HUES64 (cell line): ENCODE data around the gene SDHAF1.

Experiments
- H3K27ac ChIP-seq: 2 replicates; pipeline ENCODE4 v1.7.0; 2013; ENCODE audit warnings: low read depth, low read length, inconsistent platforms
- H3K27me3 ChIP-seq: 2 replicates; pipeline ENCODE4 v1.6.1; 2013; ENCODE audit warnings: mild to moderate bottlenecking, low read length; ENCODE audit not compliant: insufficient read depth
- H3K36me3 ChIP-seq: 2 replicates; pipeline ENCODE4 v1.6.1; 2013; ENCODE audit warnings: mild to moderate bottlenecking, low read length; ENCODE audit not compliant: insufficient read depth
- H3K4me1 ChIP-seq: 2 replicates; pipeline ENCODE4 v1.6.1; 2013; ENCODE audit warnings: mild to moderate bottlenecking, low read length, moderate library complexity; ENCODE audit not compliant: insufficient read depth
- H3K4me3 ChIP-seq: 2 replicates; pipeline ENCODE4 v1.5.1; 2013; ENCODE audit warnings: mild to moderate bottlenecking, low read length, moderate library complexity
- H3K9ac ChIP-seq: 2 replicates; pipeline ENCODE4 v1.6.1; 2013; ENCODE audit warnings: mild to moderate bottlenecking, low read depth, low read length
- H3K9me3 ChIP-seq: 2 replicates; pipeline ENCODE4 v1.6.1; 2013; ENCODE audit warnings: low read depth, low read length; ENCODE audit not compliant: insufficient read depth
- WGBS: fragments of 150-250, 120-280 bp; methylation state at CpG from one replicate; pipeline ENCODE4 v1.1.7; 2013; ENCODE audit warnings: missing lambda C conversion rate; 5-methylcytosine and 5-hydroxymethylcytosine counted together

SDHAF1 gene

GRCh38 chr19:35987571-35987896, 7.5 kb upstream of the SDHAF1 start:
- H3K9me3 ChIP-seq = peaks cover 3% of the 10 kb centered on the region; the same call in 1 of the 2 replicates
- H3K27me3 ChIP-seq = peaks cover 17% of the 10 kb centered on the region
- H3K9ac ChIP-seq = no peak overlapping the region
- H3K36me3 ChIP-seq = no peaks in the 10 kb centered on the region
- H3K27ac ChIP-seq = no peak overlapping the region
- no peaks in the 10 kb centered on the region for H3K4me1 ChIP-seq
- peak overlapping the region; percentile 50; the same call in 1 of the 2 replicates for H3K4me3 ChIP-seq
- WGBS = 43% methylated on average over 8 of the region's 8 CpGs

GRCh38 chr19:35988824-35989223, 6.2 kb upstream of the SDHAF1 start:
- Histone ChIP-seq H3K27ac (no peak overlapping the region), H3K9ac (no peak overlapping the region), H3K36me3 (no peaks in the 10 kb centered on the region), H3K9me3 (peaks cover 3% of the 10 kb centered on the region; the same call in 1 of the 2 replicates), H3K4me1 (no peaks in the 10 kb centered on the region), H3K27me3 (peaks cover 16% of the 10 kb centered on the region), H3K4me3 (no peak overlapping the region)
- WGBS = 94% methylated on average over 3 of the region's 3 CpGs

GRCh38 chr19:35990156-35990555, 4.8 kb upstream of the SDHAF1 start:
- Histone ChIP-seq H3K36me3 (no peaks in the 10 kb centered on the region), H3K4me3 (no peak overlapping the region), H3K4me1 (no peaks in the 10 kb centered on the region), H3K27me3 (peaks cover 14% of the 10 kb centered on the region), H3K9ac (no peak overlapping the region), H3K9me3 (peaks cover 3% of the 10 kb centered on the region; the same call in 1 of the 2 replicates), H3K27ac (no peak overlapping the region)
- WGBS = 86% methylated on average over 4 of the region's 4 CpGs

GRCh38 chr19:35990771-35991730, 3.9 kb upstream of the SDHAF1 start:
- peaks cover 3% of the 10 kb centered on the region; the same call in 1 of the 2 replicates for H3K9me3 ChIP-seq
- H3K27ac ChIP-seq = no peak overlapping the region
- H3K36me3 ChIP-seq = no peaks in the 10 kb centered on the region
- no peak overlapping the region for H3K4me3 ChIP-seq
- WGBS = 87% methylated on average over 10 of the region's 10 CpGs
- H3K4me1 ChIP-seq = no peaks in the 10 kb centered on the region
- no peak overlapping the region for H3K9ac ChIP-seq
- H3K27me3 ChIP-seq = peaks cover 8% of the 10 kb centered on the region

- WGBS = 88% methylated on average over 7 of the region's 7 CpGs
- no peaks in the 10 kb centered on the region for H3K36me3 ChIP-seq
- no peak overlapping the region for H3K9ac ChIP-seq
- H3K27me3 ChIP-seq = no peaks in the 10 kb centered on the region; the same call in 1 of the 2 replicates
- H3K27ac ChIP-seq = no peak overlapping the region
- peaks cover 3% of the 10 kb centered on the region; the same call in 1 of the 2 replicates for H3K9me3 ChIP-seq
- no peak overlapping the region for H3K4me3 ChIP-seq
- no peaks in the 10 kb centered on the region for H3K4me1 ChIP-seq
These were observed 3.1 kb upstream of the SDHAF1 start for GRCh38 chr19:35991731-35992450.

- Histone ChIP-seq H3K9ac (no peak overlapping the region), H3K27me3 (no peaks in the 10 kb centered on the region), H3K27ac (no peak overlapping the region), H3K4me3 (no peak overlapping the region), H3K9me3 (peaks cover 3% of the 10 kb centered on the region; the same call in 1 of the 2 replicates), H3K36me3 (no peaks in the 10 kb centered on the region), H3K4me1 (no peaks in the 10 kb centered on the region)
- 88% methylated on average over 8 of the region's 8 CpGs for WGBS
These were observed 1.9 kb upstream of the SDHAF1 start for GRCh38 chr19:35992907-35993765.

GRCh38 chr19:35993923-35994598, 927 bp upstream of the SDHAF1 start:
- Histone ChIP-seq H3K4me3 (no peak overlapping the region), H3K27me3 (no peaks in the 10 kb centered on the region), H3K36me3 (no peaks in the 10 kb centered on the region), H3K9me3 (no peaks in the 10 kb centered on the region), H3K9ac (no peak overlapping the region), H3K27ac (no peak overlapping the region), H3K4me1 (no peaks in the 10 kb centered on the region)
- 89% methylated on average over 49 of the region's 49 CpGs for WGBS

- Histone ChIP-seq H3K4me1 (no peaks in the 10 kb centered on the region), H3K36me3 (no peaks in the 10 kb centered on the region; the same call in 1 of the 2 replicates), H3K9me3 (no peaks in the 10 kb centered on the region), H3K27ac (no peak overlapping the region), H3K4me3 (no peak overlapping the region), H3K27me3 (no peaks in the 10 kb centered on the region), H3K9ac (no peak overlapping the region)
- WGBS = 92% methylated on average over 7 of the region's 8 CpGs
These were observed 1.8 kb downstream of the SDHAF1 start for GRCh38 chr19:35996777-35997176.

- Histone ChIP-seq H3K27me3 (no peaks in the 10 kb centered on the region), H3K9ac (no peak overlapping the region), H3K9me3 (no peaks in the 10 kb centered on the region), H3K27ac (no peak overlapping the region), H3K4me1 (no peaks in the 10 kb centered on the region), H3K36me3 (peaks cover 17% of the 10 kb centered on the region; the same call in 1 of the 2 replicates), H3K4me3 (no peak overlapping the region)
- 93% methylated on average over 3 of the region's 3 CpGs for WGBS
These were observed 6.6 kb downstream of the SDHAF1 start for GRCh38 chr19:36001605-36002004.

GRCh38 chr19:36003284-36003683, 8.3 kb downstream of the SDHAF1 start:
- WGBS = 96% methylated on average over 4 of the region's 4 CpGs

More at GRCh38 chr19:36003284-36003683, 8.3 kb downstream of the SDHAF1 start:
- Histone ChIP-seq H3K9me3 (no peaks in the 10 kb centered on the region), H3K27me3 (no peaks in the 10 kb centered on the region), H3K4me1 (no peaks in the 10 kb centered on the region), H3K9ac (no peak overlapping the region), H3K36me3 (peaks cover 17% of the 10 kb centered on the region; the same call in 1 of the 2 replicates), H3K4me3 (no peak overlapping the region), H3K27ac (no peak overlapping the region)
